PC-3 (cell line): ENCODE measurements around the gene JPH3.

Experiments used
- CTCF ChIP-seq: fragments of 300-600 bp; sonication (generic); conservative IDR thresholded peaks from 2 replicates; pipeline ENCODE4 v1.5.1; 2017; ENCODE audit warnings: antibody characterized with exemption, low read depth, mild to moderate bottlenecking, low read length
- EZH2 ChIP-seq: fragments of 300-600 bp; sonication (generic); IDR thresholded peaks from one replicate; pipeline ENCODE4 v1.6.1; 2017; ENCODE audit warnings: antibody characterized with exemption, mild to moderate bottlenecking, low read length; ENCODE audit not compliant: unreplicated experiment
- EZH2phosphoT487 ChIP-seq: fragments of 300-600 bp; sonication (generic); IDR thresholded peaks from 2 replicates; pipeline ENCODE4 v1.6.1; 2018; ENCODE audit warnings: mild to moderate bottlenecking, antibody characterized with exemption, low read length, borderline replicate concordance

- TF ChIP-seq CTCF (no peak), EZH2 (no peak), EZH2phosphoT487 (no peak)
Measured at GRCh38 chr16:87744750-87745514, 142.6 kb downstream of the JPH3 start.
